Measurements from ENCODE around the gene ADAMTS16. TPM values are rescaled to one million over a fixed set of nuclear protein-coding genes. Genes with fewer than 3 reads are reported as not detected.
"Not testable (repeated sequence)": the region's sequence is repeated elsewhere in the genome, so short reads cannot be mapped to it uniquely, and the experiment has no call there.

Gene ADAMTS16
- total RNA-seq: not detected in 2 replicates

GRCh38 chr5:5139777-5140478, at the start of gene ADAMTS16:
ADAMTS16 (plus strand) TSS chr5:5140330; CDS start chr5:5140468, 138 bp downstream.
- intact Hi-C loops (cut with micrococcal nuclease): no loop called here

GRCh38 chr5:5092149-5092548, 48.0 kb upstream of the ADAMTS16 start:
- intact Hi-C loops (cut with micrococcal nuclease): no loop called here

GRCh38 chr5:5100635-5101034, 39.5 kb upstream of the ADAMTS16 start:
- intact Hi-C loops (cut with micrococcal nuclease): no loop called here

- intact Hi-C loops (cut with micrococcal nuclease): no loop called here
Observed at GRCh38 chr5:5101676-5102075, 38.5 kb upstream of the ADAMTS16 start.

- intact Hi-C loops (cut with micrococcal nuclease): no loop called here
Observed at GRCh38 chr5:5103245-5103644, 36.9 kb upstream of the ADAMTS16 start.

- intact Hi-C loops (cut with micrococcal nuclease): no loop called here
Observed at GRCh38 chr5:5104550-5104949, 35.6 kb upstream of the ADAMTS16 start.

GRCh38 chr5:5105531-5105930, 34.6 kb upstream of the ADAMTS16 start:
- intact Hi-C loops (cut with micrococcal nuclease): no loop called here

GRCh38 chr5:5116956-5117355, 23.2 kb upstream of the ADAMTS16 start:
- intact Hi-C loops (cut with micrococcal nuclease): no loop called here

- intact Hi-C loops (cut with micrococcal nuclease): no loop called here
Observed at GRCh38 chr5:5122776-5123175, 17.4 kb upstream of the ADAMTS16 start.

GRCh38 chr5:5124231-5124630, 15.9 kb upstream of the ADAMTS16 start:
- intact Hi-C loops (cut with micrococcal nuclease): no loop called here

- intact Hi-C loops (cut with micrococcal nuclease): no loop called here
Observed at GRCh38 chr5:5126444-5126843, 13.7 kb upstream of the ADAMTS16 start.

- intact Hi-C loops (cut with micrococcal nuclease): no loop called here
Observed at GRCh38 chr5:5128766-5129165, 11.4 kb upstream of the ADAMTS16 start.

- intact Hi-C loops (cut with micrococcal nuclease): no loop called here
Observed at GRCh38 chr5:5132234-5132633, 7.9 kb upstream of the ADAMTS16 start.

- intact Hi-C loops (cut with micrococcal nuclease): no loop called here
Observed at GRCh38 chr5:5132693-5133295, 7.3 kb upstream of the ADAMTS16 start.

GRCh38 chr5:5134107-5134506, 6.0 kb upstream of the ADAMTS16 start:
- intact Hi-C loops (cut with micrococcal nuclease): no loop called here

- intact Hi-C loops (cut with micrococcal nuclease): no loop called here
Observed at GRCh38 chr5:5135957-5136676, 4.0 kb upstream of the ADAMTS16 start.

GRCh38 chr5:5137851-5138250, 2.3 kb upstream of the ADAMTS16 start:
- intact Hi-C loops (cut with micrococcal nuclease): not testable (repeated sequence)

- intact Hi-C loops (cut with micrococcal nuclease): no loop called here
Observed at GRCh38 chr5:5139336-5139776, 774 bp upstream of the ADAMTS16 start.

GRCh38 chr5:5140479-5141338, 579 bp downstream of the ADAMTS16 start:
- intact Hi-C loops (cut with micrococcal nuclease): no loop called here

GRCh38 chr5:5141339-5141599, 1.1 kb downstream of the ADAMTS16 start:
- intact Hi-C loops (cut with micrococcal nuclease): no loop called here

GRCh38 chr5:5141625-5142525, 1.7 kb downstream of the ADAMTS16 start:
- intact Hi-C loops (cut with micrococcal nuclease): no loop called here

Data from T-helper 2 cell treated with Interferon-gamma antibody and Interleukin-4, amounts not matched to agents 100 ng/mL and 5 ng/mL, for 36 hours (primary cell).